ENCODE results near the gene CARS1. TPM values are rescaled to one million over a fixed set of nuclear protein-coding genes. Genes with fewer than 3 reads are reported as not detected.

Gene CARS1
- total and polyA plus RNA-seq, 2 experiments from 2014 or later, result 72.9 to 95.9 TPM

DNA sequence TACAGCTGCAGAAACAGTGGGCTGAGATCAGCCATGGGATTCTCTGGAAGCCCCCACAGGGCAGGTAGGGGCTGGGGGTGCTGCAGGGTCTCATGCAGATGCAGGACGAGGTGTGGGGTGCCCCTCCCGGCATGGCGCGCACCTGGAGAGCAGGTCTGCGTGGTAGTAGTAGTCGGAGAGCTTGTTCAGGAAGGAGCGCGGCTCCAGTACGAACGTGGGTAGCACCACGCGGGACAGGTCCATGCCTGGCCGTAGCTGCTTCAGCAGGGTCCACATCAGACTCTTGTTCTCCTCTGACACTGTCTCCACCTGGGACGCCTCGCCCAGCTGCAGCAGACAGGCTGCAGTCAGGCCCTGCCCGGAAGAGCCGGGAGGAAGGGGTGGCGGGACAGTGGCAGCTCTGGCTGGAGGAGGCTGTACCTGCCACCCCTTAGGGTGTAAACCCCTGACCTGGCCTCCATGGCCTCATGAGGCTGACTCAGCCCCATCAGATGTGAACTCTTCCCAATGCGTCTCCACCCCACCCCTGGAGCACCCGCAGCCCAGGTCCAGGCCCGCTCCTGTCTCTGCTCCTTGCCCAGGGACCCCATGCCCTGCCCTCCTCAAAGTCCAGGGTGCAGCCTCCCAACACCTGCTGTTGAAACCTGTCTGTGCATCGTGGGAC is 47.0 kb upstream of the CARS1 start:
- H3K27ac Mint-ChIP-seq, result no peak overlapping the region
- no peaks in the 10 kb centered on the region for H3K9me2 ChIP-seq (ENCODE audit: insufficient read depth)
- no peaks in the 10 kb centered on the region for H3K27me3 ChIP-seq (ENCODE audit: insufficient read depth)
- ATAC-seq (no peak), DNase-seq (ENCODE audit: low spot score) (no peak)
- no peaks in the 10 kb centered on the region for H3K79me2 ChIP-seq (replicated peaks; ENCODE audit: insufficient read depth)
- H3K36me3 Mint-ChIP-seq (ENCODE audit: low read depth), result no peaks in the 10 kb centered on the region
- TF ChIP-seq ZNF331 (CRISPR knock-in tag; IDR thresholded peaks at IDR 0.05; ENCODE audit: low read depth) (no peak), CREB1 (CRISPR knock-in tag; IDR thresholded peaks at IDR 0.05; ENCODE audit: low read depth) (no peak), STAT1 (IDR thresholded peaks at IDR 0.05; ENCODE audit: unreplicated experiment) (no peak), JUNB (IDR thresholded peaks at IDR 0.05; ENCODE audit: unreplicated experiment) (no peak), POLR2AphosphoS5 (IDR thresholded peaks at IDR 0.05; ENCODE audit: low read depth) (no peak), ZNF114 (CRISPR knock-in tag; IDR thresholded peaks at IDR 0.05) (no peak), EZH2phosphoT487 (IDR thresholded peaks at IDR 0.05; ENCODE audit: unreplicated experiment) (no peak), EZH2 (IDR thresholded peaks at IDR 0.05; ENCODE audit: low read depth, unreplicated experiment) (no peak), NANOG (IDR thresholded peaks at IDR 0.05; ENCODE audit: borderline replicate concordance) (no peak)
- TF ChIP-seq, protein P1, sequence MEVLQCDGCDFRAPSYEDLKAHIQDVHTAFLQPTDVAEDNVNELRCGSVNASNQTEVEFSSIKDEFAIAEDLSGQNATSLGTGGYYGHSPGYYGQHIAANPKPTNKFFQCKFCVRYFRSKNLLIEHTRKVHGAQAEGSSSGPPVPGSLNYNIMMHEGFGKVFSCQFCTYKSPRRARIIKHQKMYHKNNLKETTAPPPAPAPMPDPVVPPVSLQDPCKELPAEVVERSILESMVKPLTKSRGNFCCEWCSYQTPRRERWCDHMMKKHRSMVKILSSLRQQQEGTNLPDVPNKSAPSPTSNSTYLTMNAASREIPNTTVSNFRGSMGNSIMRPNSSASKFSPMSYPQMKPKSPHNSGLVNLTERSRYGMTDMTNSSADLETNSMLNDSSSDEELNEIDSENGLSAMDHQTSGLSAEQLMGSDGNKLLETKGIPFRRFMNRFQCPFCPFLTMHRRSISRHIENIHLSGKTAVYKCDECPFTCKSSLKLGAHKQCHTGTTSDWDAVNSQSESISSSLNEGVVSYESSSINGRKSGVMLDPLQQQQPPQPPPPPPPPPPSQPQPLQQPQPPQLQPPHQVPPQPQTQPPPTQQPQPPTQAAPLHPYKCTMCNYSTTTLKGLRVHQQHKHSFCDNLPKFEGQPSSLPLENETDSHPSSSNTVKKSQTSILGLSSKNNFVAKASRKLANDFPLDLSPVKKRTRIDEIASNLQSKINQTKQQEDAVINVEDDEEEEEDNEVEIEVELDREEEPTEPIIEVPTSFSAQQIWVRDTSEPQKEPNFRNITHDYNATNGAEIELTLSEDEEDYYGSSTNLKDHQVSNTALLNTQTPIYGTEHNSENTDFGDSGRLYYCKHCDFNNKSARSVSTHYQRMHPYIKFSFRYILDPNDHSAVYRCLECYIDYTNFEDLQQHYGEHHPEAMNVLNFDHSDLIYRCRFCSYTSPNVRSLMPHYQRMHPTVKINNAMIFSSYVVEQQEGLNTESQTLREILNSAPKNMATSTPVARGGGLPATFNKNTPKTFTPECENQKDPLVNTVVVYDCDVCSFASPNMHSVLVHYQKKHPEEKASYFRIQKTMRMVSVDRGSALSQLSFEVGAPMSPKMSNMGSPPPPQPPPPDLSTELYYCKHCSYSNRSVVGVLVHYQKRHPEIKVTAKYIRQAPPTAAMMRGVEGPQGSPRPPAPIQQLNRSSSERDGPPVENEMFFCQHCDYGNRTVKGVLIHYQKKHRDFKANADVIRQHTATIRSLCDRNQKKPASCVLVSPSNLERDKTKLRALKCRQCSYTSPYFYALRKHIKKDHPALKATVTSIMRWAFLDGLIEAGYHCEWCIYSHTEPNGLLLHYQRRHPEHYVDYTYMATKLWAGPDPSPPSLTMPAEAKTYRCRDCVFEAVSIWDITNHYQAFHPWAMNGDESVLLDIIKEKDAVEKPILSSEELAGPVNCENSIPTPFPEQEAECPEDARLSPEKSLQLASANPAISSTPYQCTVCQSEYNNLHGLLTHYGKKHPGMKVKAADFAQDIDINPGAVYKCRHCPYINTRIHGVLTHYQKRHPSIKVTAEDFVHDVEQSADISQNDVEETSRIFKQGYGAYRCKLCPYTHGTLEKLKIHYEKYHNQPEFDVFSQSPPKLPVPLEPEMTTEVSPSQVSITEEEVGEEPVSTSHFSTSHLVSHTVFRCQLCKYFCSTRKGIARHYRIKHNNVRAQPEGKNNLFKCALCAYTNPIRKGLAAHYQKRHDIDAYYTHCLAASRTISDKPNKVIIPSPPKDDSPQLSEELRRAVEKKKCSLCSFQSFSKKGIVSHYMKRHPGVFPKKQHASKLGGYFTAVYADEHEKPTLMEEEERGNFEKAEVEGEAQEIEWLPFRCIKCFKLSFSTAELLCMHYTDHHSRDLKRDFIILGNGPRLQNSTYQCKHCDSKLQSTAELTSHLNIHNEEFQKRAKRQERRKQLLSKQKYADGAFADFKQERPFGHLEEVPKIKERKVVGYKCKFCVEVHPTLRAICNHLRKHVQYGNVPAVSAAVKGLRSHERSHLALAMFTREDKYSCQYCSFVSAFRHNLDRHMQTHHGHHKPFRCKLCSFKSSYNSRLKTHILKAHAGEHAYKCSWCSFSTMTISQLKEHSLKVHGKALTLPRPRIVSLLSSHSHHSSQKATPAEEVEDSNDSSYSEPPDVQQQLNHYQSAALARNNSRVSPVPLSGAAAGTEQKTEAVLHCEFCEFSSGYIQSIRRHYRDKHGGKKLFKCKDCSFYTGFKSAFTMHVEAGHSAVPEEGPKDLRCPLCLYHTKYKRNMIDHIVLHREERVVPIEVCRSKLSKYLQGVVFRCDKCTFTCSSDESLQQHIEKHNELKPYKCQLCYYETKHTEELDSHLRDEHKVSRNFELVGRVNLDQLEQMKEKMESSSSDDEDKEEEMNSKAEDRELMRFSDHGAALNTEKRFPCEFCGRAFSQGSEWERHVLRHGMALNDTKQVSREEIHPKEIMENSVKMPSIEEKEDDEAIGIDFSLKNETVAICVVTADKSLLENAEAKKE (CRISPR knock-in tag; IDR thresholded peaks at IDR 0.05), result no peak
- TF ChIP-seq, protein P2, sequence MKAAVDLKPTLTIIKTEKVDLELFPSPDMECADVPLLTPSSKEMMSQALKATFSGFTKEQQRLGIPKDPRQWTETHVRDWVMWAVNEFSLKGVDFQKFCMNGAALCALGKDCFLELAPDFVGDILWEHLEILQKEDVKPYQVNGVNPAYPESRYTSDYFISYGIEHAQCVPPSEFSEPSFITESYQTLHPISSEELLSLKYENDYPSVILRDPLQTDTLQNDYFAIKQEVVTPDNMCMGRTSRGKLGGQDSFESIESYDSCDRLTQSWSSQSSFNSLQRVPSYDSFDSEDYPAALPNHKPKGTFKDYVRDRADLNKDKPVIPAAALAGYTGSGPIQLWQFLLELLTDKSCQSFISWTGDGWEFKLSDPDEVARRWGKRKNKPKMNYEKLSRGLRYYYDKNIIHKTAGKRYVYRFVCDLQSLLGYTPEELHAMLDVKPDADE (IDR thresholded peaks at IDR 0.05), result no peak
- TF ChIP-seq, protein P3, sequence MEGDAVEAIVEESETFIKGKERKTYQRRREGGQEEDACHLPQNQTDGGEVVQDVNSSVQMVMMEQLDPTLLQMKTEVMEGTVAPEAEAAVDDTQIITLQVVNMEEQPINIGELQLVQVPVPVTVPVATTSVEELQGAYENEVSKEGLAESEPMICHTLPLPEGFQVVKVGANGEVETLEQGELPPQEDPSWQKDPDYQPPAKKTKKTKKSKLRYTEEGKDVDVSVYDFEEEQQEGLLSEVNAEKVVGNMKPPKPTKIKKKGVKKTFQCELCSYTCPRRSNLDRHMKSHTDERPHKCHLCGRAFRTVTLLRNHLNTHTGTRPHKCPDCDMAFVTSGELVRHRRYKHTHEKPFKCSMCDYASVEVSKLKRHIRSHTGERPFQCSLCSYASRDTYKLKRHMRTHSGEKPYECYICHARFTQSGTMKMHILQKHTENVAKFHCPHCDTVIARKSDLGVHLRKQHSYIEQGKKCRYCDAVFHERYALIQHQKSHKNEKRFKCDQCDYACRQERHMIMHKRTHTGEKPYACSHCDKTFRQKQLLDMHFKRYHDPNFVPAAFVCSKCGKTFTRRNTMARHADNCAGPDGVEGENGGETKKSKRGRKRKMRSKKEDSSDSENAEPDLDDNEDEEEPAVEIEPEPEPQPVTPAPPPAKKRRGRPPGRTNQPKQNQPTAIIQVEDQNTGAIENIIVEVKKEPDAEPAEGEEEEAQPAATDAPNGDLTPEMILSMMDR (conservative IDR thresholded peaks at IDR 0.05; ENCODE audit: low read depth in 2 of 2), result no peak
- TF ChIP-seq, protein P4, sequence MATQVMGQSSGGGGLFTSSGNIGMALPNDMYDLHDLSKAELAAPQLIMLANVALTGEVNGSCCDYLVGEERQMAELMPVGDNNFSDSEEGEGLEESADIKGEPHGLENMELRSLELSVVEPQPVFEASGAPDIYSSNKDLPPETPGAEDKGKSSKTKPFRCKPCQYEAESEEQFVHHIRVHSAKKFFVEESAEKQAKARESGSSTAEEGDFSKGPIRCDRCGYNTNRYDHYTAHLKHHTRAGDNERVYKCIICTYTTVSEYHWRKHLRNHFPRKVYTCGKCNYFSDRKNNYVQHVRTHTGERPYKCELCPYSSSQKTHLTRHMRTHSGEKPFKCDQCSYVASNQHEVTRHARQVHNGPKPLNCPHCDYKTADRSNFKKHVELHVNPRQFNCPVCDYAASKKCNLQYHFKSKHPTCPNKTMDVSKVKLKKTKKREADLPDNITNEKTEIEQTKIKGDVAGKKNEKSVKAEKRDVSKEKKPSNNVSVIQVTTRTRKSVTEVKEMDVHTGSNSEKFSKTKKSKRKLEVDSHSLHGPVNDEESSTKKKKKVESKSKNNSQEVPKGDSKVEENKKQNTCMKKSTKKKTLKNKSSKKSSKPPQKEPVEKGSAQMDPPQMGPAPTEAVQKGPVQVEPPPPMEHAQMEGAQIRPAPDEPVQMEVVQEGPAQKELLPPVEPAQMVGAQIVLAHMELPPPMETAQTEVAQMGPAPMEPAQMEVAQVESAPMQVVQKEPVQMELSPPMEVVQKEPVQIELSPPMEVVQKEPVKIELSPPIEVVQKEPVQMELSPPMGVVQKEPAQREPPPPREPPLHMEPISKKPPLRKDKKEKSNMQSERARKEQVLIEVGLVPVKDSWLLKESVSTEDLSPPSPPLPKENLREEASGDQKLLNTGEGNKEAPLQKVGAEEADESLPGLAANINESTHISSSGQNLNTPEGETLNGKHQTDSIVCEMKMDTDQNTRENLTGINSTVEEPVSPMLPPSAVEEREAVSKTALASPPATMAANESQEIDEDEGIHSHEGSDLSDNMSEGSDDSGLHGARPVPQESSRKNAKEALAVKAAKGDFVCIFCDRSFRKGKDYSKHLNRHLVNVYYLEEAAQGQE (IDR thresholded peaks at IDR 0.05; ENCODE audit: unreplicated experiment), result no peak
- H3K4me1 ChIP-seq (ENCODE audit: insufficient read depth), result no peaks in the 10 kb centered on the region
- no peaks in the 10 kb centered on the region for H4K20me1 ChIP-seq (replicated peaks; ENCODE audit: insufficient read depth)
- no peaks in the 10 kb centered on the region for H3K9me3 Mint-ChIP-seq
- no peaks in the 10 kb centered on the region for H3F3A ChIP-seq (replicated peaks; ENCODE audit: low read depth)
- H3K4me1 Mint-ChIP-seq, result peaks cover 10% of the 10 kb centered on the region
- no peak overlapping the region for H3K4me2 ChIP-seq
- peaks cover 6% of the 10 kb centered on the region for H3K27me3 Mint-ChIP-seq (ENCODE audit: insufficient read depth, low read depth, poor library complexity)
- no peak overlapping the region for H2AFZ ChIP-seq
- H3K27ac ChIP-seq (ENCODE audit: low read depth), result no peak overlapping the region
- H3K4me3 Mint-ChIP-seq, result no peak overlapping the region
- no peak overlapping the region for H3K4me3 ChIP-seq
- H3K36me3 ChIP-seq (ENCODE audit: insufficient read depth), result no peaks in the 10 kb centered on the region

Data from GM23338 (cell line).